SK-N-MC (cell line): Measurements from ENCODE around the gene VWDE.

Experiments
- DNase-seq: peaks from one replicate; pipeline ENCODE4 v3.0.0-alpha.2; 2011; ENCODE audit warnings: low read depth, low spot score
- H3K27ac ChIP-seq: fragments of 200-600 bp; sonication (generic); 2 replicates; pipeline ENCODE4 v1.5.1; 2016; ENCODE audit warnings: mixed run types
- H3K36me3 ChIP-seq: fragments of 200-600 bp; sonication (generic); 2 replicates; pipeline ENCODE4 v1.6.1; 2017; ENCODE audit warnings: antibody characterized with exemption, low read length, mixed read lengths; ENCODE audit not compliant: insufficient read depth
- H3K4me3 ChIP-seq: fragments of 200-600 bp; sonication (generic); 2 replicates; pipeline ENCODE4 v1.5.1; 2016
- H3K9ac ChIP-seq: fragments of 200-600 bp; sonication (generic); 2 replicates; pipeline ENCODE4 v1.8.0; 2017; ENCODE audit warnings: mixed run types, mixed read lengths; ENCODE audit not compliant: insufficient read length
- H3K9me3 ChIP-seq: fragments of 200-600 bp; sonication (generic); 2 replicates; pipeline ENCODE4 v1.6.1; 2017; ENCODE audit warnings: low read depth, mild to moderate bottlenecking, antibody characterized with exemption, low read length, moderate library complexity, mixed read lengths
- EZH2 ChIP-seq: fragments of 200-600 bp; sonication (generic); IDR thresholded peaks from one replicate; pipeline ENCODE4 v1.6.1; 2017; ENCODE audit warnings: antibody characterized with exemption
- FOXP2 ChIP-seq: optimal IDR thresholded peaks from 2 replicates; pipeline ENCODE3; 2011; ENCODE audit warnings: mild to moderate bottlenecking, moderate library complexity; ENCODE audit not compliant: insufficient read depth; ENCODE audit errors: extremely low read length, control extremely low read depth
- POLR2AphosphoS5 ChIP-seq: IDR thresholded peaks from 2 replicates; pipeline ENCODE4 v1.6.1; 2012; ENCODE audit warnings: mild to moderate bottlenecking, low read depth, low read length, borderline replicate concordance

The VWDE gene

GRCh38 chr7:12391922-12392615 lies 11.6 kb downstream of the VWDE start:
- Histone ChIP-seq H3K9ac (no peak overlapping the region), H3K36me3 (no peaks in the 10 kb centered on the region), H3K27ac (no peak overlapping the region), H3K4me3 (no peak overlapping the region), H3K9me3 (no peaks in the 10 kb centered on the region)
- no peak for DNase-seq
- no peak for TF ChIP-seq POLR2AphosphoS5
- TF ChIP-seq EZH2 = no peak
- TF ChIP-seq FOXP2 = no peak

GRCh38 chr7:12389089-12389700 lies 14.5 kb downstream of the VWDE start:
- TF ChIP-seq EZH2 (no peak), FOXP2 (no peak), POLR2AphosphoS5 (no peak)

GRCh38 chr7:12386313-12386740 lies 17.3 kb downstream of the VWDE start:
- Histone ChIP-seq H3K9me3 (no peaks in the 10 kb centered on the region), H3K4me3 (no peak overlapping the region), H3K9ac (no peak overlapping the region), H3K27ac (no peak overlapping the region), H3K36me3 (no peaks in the 10 kb centered on the region)
- DNase-seq = no peak
- no peak for TF ChIP-seq EZH2
- TF ChIP-seq FOXP2 = no peak
- no peak for TF ChIP-seq POLR2AphosphoS5

More at GRCh38 chr7:12389089-12389700, 14.5 kb downstream of the VWDE start:
- H3K9ac ChIP-seq = no peak overlapping the region
- H3K4me3 ChIP-seq = no peak overlapping the region
- no peaks in the 10 kb centered on the region for H3K36me3 ChIP-seq
- H3K9me3 ChIP-seq = no peaks in the 10 kb centered on the region
- H3K27ac ChIP-seq = no peak overlapping the region
- peak; percentile 32 for DNase-seq

- no peak overlapping the region for H3K4me3 ChIP-seq
- TF ChIP-seq FOXP2 (no peak), POLR2AphosphoS5 (no peak), EZH2 (no peak)
- no peak for DNase-seq
- no peaks in the 10 kb centered on the region for H3K9me3 ChIP-seq
- no peak overlapping the region for H3K9ac ChIP-seq
- H3K36me3 ChIP-seq = no peaks in the 10 kb centered on the region
- no peak overlapping the region for H3K27ac ChIP-seq
Measured at GRCh38 chr7:12385364-12385786, 18.3 kb downstream of the VWDE start.

- Histone ChIP-seq H3K36me3 (no peaks in the 10 kb centered on the region), H3K4me3 (no peak overlapping the region), H3K9me3 (no peaks in the 10 kb centered on the region), H3K9ac (no peak overlapping the region), H3K27ac (no peak overlapping the region)
- no peak for TF ChIP-seq EZH2
- no peak for TF ChIP-seq FOXP2
- no peak for TF ChIP-seq POLR2AphosphoS5
- DNase-seq = no peak
Measured at GRCh38 chr7:12383377-12383776, 20.3 kb downstream of the VWDE start.

GRCh38 chr7:12378389-12378788 lies 25.3 kb downstream of the VWDE start:
- no peak overlapping the region for H3K27ac ChIP-seq
- DNase-seq = no peak
- H3K36me3 ChIP-seq = no peaks in the 10 kb centered on the region
- H3K9me3 ChIP-seq = no peaks in the 10 kb centered on the region
- H3K4me3 ChIP-seq = no peak overlapping the region
- no peak for TF ChIP-seq FOXP2
- TF ChIP-seq EZH2 = no peak
- TF ChIP-seq POLR2AphosphoS5 = no peak
- no peak overlapping the region for H3K9ac ChIP-seq

GRCh38 chr7:12377406-12377805 lies 26.3 kb downstream of the VWDE start:
- Histone ChIP-seq H3K4me3 (no peak overlapping the region), H3K27ac (no peak overlapping the region), H3K36me3 (no peaks in the 10 kb centered on the region), H3K9ac (no peak overlapping the region), H3K9me3 (no peaks in the 10 kb centered on the region)
- no peak for DNase-seq
- no peak for TF ChIP-seq FOXP2
- no peak for TF ChIP-seq POLR2AphosphoS5
- TF ChIP-seq EZH2 = no peak

GRCh38 chr7:12373580-12374263 lies 29.9 kb downstream of the VWDE start:
- no peak for TF ChIP-seq POLR2AphosphoS5
- H3K9ac ChIP-seq = no peak overlapping the region
- no peak overlapping the region for H3K27ac ChIP-seq
- no peak for DNase-seq
- no peak overlapping the region for H3K4me3 ChIP-seq
- no peaks in the 10 kb centered on the region for H3K9me3 ChIP-seq
- no peaks in the 10 kb centered on the region for H3K36me3 ChIP-seq

- TF ChIP-seq POLR2AphosphoS5 (no peak), FOXP2 (no peak), EZH2 (no peak)
- H3K9me3 ChIP-seq = no peaks in the 10 kb centered on the region; the same call in 1 of the 2 replicates
- no peak overlapping the region for H3K4me3 ChIP-seq
- H3K9ac ChIP-seq = no peak overlapping the region
- H3K36me3 ChIP-seq = no peaks in the 10 kb centered on the region
- DNase-seq = no peak
- H3K27ac ChIP-seq = no peak overlapping the region
Measured at GRCh38 chr7:12370249-12370648, 33.4 kb downstream of the VWDE start.
